ENCODE measurements around the gene ZBTB7C. TPM values are rescaled to one million over a fixed set of nuclear protein-coding genes. Genes with fewer than 3 reads are reported as not detected.

ZBTB7C gene
- total and polyA plus RNA-seq, 2 of the 4 experiments (the other 2 are of a cell fraction), result not detected

DNA sequence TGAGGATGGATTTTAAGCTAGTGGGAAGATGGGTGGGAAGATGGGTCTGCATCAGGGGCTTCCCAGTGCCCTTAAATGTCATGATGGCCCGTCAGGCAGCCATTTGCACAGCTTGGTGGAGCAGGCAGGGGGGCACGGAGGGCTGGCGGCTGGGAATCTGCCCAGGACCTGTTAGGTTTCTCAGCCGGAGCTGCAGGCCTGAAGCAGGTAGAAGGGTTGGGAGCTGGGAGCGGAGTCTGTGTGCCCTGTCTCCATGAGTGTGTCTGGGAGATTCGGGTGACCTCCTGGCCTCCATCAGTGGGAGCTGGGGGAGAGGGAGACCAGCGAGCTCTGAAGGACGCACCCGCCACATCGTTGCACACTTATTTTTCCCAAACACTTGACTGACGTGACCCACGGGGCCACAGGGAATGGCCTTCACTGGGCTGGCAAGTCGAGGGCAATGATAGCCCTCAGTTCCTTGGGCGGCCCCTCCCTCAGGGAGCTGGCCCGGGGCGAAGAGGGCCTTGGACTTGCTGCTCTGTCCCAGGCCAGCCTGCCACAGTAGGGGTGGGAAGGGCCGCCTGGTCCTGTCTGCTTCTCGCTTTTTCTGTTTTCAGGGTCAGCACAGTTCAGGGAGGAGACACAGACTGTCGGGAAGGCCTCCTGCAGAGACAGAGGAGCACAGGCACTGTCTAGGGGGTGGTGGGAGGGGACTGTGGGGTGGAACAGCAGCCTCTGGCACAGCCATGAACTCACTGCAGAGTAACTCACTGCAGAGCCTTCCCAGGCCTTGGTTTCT lies 236.8 kb downstream of the ZBTB7C start:
- H3K79me1 ChIP-seq (ENCODE audit: low read depth in 1 of 2, low read length in 2 of 2), result no peaks in the 10 kb centered on the region
- no peak overlapping the region for H2AK5ac ChIP-seq (ENCODE audit: low read depth, low read length)
- H2BK120ac ChIP-seq (ENCODE audit: low read depth, low read length), result no peak overlapping the region
- H2BK20ac ChIP-seq (ENCODE audit: low read depth, low read length), result no peak overlapping the region
- intact Hi-C loops (cut with micrococcal nuclease) (no loop called here), in situ Hi-C loops (cut with MboI; ENCODE audit: low sequenced_read_pairs) (no loop called here), dilution Hi-C loops (cut with HindIII; ENCODE audit: low sequenced_read_pairs, unreplicated experiment) (no loop called here)
- H4K5ac ChIP-seq (ENCODE audit: low read depth, low read length), result no peak overlapping the region
- ChIA-PET POLR2A (ENCODE audit: unreplicated experiment) (no interaction called here), CTCF (no interaction called here)
- DNase-seq (no peak), ATAC-seq (ENCODE audit: low read depth) (no peak)
- H3K18ac ChIP-seq (ENCODE audit: low read depth, low read length), result no peak overlapping the region
- no peak overlapping the region for H2AK9ac ChIP-seq (replicated peaks; ENCODE audit: low read depth, low read length, poor library complexity)
- no peak overlapping the region for H3K9ac ChIP-seq (ENCODE audit: low read depth, low read length)
- H3K4me3 ChIP-seq (ENCODE audit: insufficient read depth, low read depth, low read length), result no peak overlapping the region
- H3K4ac ChIP-seq (ENCODE audit: low read depth, low read length), result no peak overlapping the region
- no peak overlapping the region for H2AFZ ChIP-seq (replicated peaks; ENCODE audit: low read length, poor library complexity)
- H2BK15ac ChIP-seq (ENCODE audit: low read depth, low read length), result no peak overlapping the region
- no peak overlapping the region for H4K91ac ChIP-seq (ENCODE audit: insufficient read depth, low read depth, low read length)
- no peak overlapping the region for H2BK5ac ChIP-seq (ENCODE audit: low read depth, low read length, poor library complexity, severe bottlenecking)
- no peaks in the 10 kb centered on the region for H4K20me1 ChIP-seq (ENCODE audit: insufficient read depth, low read length)
- no peak overlapping the region for H3K14ac ChIP-seq (replicated peaks; ENCODE audit: low read depth, low read length)
- H3K4me1 ChIP-seq (ENCODE audit: control insufficient read depth, insufficient read depth, low read length), result no peaks in the 10 kb centered on the region
- H3K27ac ChIP-seq (ENCODE audit: insufficient read depth, low read length), result no peak overlapping the region
- BruUV-seq (replicated peaks), result no TSS peak
- TF ChIP-seq, protein P1, sequence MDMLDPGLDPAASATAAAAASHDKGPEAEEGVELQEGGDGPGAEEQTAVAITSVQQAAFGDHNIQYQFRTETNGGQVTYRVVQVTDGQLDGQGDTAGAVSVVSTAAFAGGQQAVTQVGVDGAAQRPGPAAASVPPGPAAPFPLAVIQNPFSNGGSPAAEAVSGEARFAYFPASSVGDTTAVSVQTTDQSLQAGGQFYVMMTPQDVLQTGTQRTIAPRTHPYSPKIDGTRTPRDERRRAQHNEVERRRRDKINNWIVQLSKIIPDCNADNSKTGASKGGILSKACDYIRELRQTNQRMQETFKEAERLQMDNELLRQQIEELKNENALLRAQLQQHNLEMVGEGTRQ (IDR thresholded peaks at IDR 0.05; ENCODE audit: low read depth, low read length), result no peak
- TF ChIP-seq, protein P2, sequence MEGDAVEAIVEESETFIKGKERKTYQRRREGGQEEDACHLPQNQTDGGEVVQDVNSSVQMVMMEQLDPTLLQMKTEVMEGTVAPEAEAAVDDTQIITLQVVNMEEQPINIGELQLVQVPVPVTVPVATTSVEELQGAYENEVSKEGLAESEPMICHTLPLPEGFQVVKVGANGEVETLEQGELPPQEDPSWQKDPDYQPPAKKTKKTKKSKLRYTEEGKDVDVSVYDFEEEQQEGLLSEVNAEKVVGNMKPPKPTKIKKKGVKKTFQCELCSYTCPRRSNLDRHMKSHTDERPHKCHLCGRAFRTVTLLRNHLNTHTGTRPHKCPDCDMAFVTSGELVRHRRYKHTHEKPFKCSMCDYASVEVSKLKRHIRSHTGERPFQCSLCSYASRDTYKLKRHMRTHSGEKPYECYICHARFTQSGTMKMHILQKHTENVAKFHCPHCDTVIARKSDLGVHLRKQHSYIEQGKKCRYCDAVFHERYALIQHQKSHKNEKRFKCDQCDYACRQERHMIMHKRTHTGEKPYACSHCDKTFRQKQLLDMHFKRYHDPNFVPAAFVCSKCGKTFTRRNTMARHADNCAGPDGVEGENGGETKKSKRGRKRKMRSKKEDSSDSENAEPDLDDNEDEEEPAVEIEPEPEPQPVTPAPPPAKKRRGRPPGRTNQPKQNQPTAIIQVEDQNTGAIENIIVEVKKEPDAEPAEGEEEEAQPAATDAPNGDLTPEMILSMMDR (conservative IDR thresholded peaks at IDR 0.05; ENCODE audit: low read depth, low read length), result no peak
- no peak for TF ChIP-seq FOS (IDR thresholded peaks at IDR 0.05; ENCODE audit: low read depth, low read length)
- TF ChIP-seq CEBPB (IDR thresholded peaks at IDR 0.05; ENCODE audit: low read depth, low read length), result no peak
- no peak for TF ChIP-seq CHD1 (IDR thresholded peaks at IDR 0.05; ENCODE audit: low read depth, low read length)
- no peak for TF ChIP-seq SMC3 (IDR thresholded peaks at IDR 0.05; ENCODE audit: low read depth, low read length)
- TF ChIP-seq RAD21 (IDR thresholded peaks at IDR 0.05; ENCODE audit: low read length), result no peak
- TF ChIP-seq RFX5 (IDR thresholded peaks at IDR 0.05; ENCODE audit: low read depth, low read length), result no peak
- no peak for TF ChIP-seq NFE2L2 (IDR thresholded peaks at IDR 0.05; ENCODE audit: low read depth, low read length)
- TF ChIP-seq POLR2A (IDR thresholded peaks at IDR 0.05; ENCODE audit: low read depth, low read length), result no peak
- TF ChIP-seq MAFK (IDR thresholded peaks at IDR 0.05; ENCODE audit: low read depth, low read length), result no peak
- TF ChIP-seq RCOR1 (IDR thresholded peaks at IDR 0.05; ENCODE audit: insufficient replicate concordance, low read length), result no peak
- TF ChIP-seq, protein P3, sequence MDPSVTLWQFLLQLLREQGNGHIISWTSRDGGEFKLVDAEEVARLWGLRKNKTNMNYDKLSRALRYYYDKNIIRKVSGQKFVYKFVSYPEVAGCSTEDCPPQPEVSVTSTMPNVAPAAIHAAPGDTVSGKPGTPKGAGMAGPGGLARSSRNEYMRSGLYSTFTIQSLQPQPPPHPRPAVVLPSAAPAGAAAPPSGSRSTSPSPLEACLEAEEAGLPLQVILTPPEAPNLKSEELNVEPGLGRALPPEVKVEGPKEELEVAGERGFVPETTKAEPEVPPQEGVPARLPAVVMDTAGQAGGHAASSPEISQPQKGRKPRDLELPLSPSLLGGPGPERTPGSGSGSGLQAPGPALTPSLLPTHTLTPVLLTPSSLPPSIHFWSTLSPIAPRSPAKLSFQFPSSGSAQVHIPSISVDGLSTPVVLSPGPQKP (IDR thresholded peaks at IDR 0.05; ENCODE audit: borderline replicate concordance, low read depth, low read length), result no peak
- TF ChIP-seq MAZ (IDR thresholded peaks at IDR 0.05; ENCODE audit: borderline replicate concordance, low read depth, low read length), result no peak
- no peak for TF ChIP-seq BHLHE40 (IDR thresholded peaks at IDR 0.05; ENCODE audit: low read depth, low read length)
- no peak for TF ChIP-seq MXI1 (IDR thresholded peaks at IDR 0.05; ENCODE audit: borderline replicate concordance, low read depth, low read length)
- no peak overlapping the region for H3K4me2 ChIP-seq (ENCODE audit: low read depth, low read length)
- no peaks in the 10 kb centered on the region for H3K9me3 ChIP-seq (ENCODE audit: control insufficient read depth, insufficient read depth, low read length)
- H3K9me1 ChIP-seq (ENCODE audit: insufficient read depth, low read length), result no peaks in the 10 kb centered on the region
- 40% methylated on average over 2 of the region's 19 CpGs; no CpG with 5 or more reads in 1 of the 2 experiments for WGBS, 2 experiments (ENCODE audit: extremely low coverage in 2 of 2, insufficient read length in 1 of 2)
- H3K56ac ChIP-seq (ENCODE audit: extremely low read depth, insufficient read depth, low read length), result no peak overlapping the region
- no peak overlapping the region for H4K8ac ChIP-seq (ENCODE audit: low read depth in 2 of 2, low read length in 2 of 2)
- no peak overlapping the region for H3K23ac ChIP-seq (ENCODE audit: low read depth, low read length)
- no peaks in the 10 kb centered on the region for H3K36me3 ChIP-seq (ENCODE audit: control insufficient read depth, insufficient read depth, low read length)
- peaks cover 15% of the 10 kb centered on the region for H3K27me3 ChIP-seq (ENCODE audit: control insufficient read depth, insufficient read depth, low read length)
